Gastrocnemius medialis (tissue), 4 donors: Measurements from ENCODE around the gene FUCA2.

Source experiments
- POLR2A ChIP-seq, 2 donors: fragments of 450-650 bp; IDR thresholded peaks; one replicate each; pipeline ENCODE4 v1.6.1; 2017; ENCODE audit warnings: antibody characterized with exemption in 2 of 2, mild to moderate bottlenecking in 2 of 2, moderate library complexity in 2 of 2
- TF ChIP-seq, protein P1 (sequence below), 5 experiments: fragments of 450-650 bp in 3 of 5; fragments of 200-600 bp in 2 of 5; sonication (generic) in 2 of 5; IDR thresholded peaks in 4 of 5; conservative IDR thresholded peaks in 1 of 5; 1 replicate in 4 of 5; 2 replicates in 1 of 5; pipeline ENCODE4 v1.5.1; 2016 to 2019; ENCODE audit warnings: antibody characterized with exemption in 5 of 5, mild to moderate bottlenecking in 3 of 5, moderate library complexity in 3 of 5

DNA sequence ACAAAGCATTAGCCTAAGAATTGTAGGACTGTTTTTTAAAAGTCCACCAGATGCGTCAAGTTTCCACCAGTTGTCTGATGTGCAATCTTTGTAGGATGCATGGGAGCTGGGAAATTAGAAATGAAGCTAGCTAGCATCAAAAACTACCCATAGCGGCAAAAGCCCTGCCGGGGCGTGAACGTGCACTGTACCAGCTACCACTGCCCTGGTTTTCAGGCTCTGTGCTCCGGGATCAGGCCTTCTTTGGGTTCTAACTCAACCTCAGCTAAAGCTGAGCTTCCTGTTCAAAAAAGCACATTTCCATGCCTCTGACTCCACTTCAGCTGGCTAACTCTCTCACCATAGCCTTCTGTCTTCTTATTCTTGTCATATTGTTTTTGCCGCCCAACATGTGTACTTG lies 26.9 kb upstream of the FUCA2 start:
- TF ChIP-seq, protein P1, sequence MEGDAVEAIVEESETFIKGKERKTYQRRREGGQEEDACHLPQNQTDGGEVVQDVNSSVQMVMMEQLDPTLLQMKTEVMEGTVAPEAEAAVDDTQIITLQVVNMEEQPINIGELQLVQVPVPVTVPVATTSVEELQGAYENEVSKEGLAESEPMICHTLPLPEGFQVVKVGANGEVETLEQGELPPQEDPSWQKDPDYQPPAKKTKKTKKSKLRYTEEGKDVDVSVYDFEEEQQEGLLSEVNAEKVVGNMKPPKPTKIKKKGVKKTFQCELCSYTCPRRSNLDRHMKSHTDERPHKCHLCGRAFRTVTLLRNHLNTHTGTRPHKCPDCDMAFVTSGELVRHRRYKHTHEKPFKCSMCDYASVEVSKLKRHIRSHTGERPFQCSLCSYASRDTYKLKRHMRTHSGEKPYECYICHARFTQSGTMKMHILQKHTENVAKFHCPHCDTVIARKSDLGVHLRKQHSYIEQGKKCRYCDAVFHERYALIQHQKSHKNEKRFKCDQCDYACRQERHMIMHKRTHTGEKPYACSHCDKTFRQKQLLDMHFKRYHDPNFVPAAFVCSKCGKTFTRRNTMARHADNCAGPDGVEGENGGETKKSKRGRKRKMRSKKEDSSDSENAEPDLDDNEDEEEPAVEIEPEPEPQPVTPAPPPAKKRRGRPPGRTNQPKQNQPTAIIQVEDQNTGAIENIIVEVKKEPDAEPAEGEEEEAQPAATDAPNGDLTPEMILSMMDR (IDR thresholded peaks at IDR 0.05 in 4 of 5, conservative IDR thresholded peaks at IDR 0.05 in 1 of 5), result no peak
- no peak for TF ChIP-seq POLR2A (IDR thresholded peaks at IDR 0.05)
